ENCODE results near the gene ATP9A.

DNA sequence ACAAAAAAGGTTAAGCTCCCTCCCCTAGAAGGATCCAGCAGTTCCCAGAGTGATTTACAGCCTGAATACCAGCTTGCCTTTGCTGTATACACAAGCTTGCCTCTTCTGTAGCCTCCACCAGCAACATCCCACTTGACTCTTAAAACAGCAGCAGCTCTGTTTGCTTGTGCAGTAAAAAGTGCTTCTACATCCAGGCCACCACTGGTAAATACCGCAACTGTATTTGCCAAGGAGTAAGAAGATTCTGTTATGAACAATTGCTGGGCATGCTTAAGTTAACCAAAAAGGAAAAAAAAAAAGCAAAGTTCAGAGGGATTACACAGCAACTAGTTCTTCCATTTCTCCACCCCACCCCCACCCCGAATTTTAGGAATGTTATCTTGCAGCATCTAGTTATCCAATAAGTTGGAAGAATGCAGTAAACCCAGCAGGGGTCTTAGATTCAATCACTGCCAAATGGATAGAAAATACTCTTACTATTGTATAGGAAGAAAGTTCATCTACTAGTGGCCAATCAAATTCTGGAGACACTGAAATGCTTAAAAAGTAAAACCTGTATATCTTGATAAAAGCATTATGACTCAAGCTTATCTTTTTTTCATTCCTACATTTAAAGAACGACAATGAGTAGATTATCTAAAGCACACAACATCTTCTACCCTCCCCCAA, 29.3 kb upstream of the ATP9A start:
- TF ChIP-seq, protein P1, sequence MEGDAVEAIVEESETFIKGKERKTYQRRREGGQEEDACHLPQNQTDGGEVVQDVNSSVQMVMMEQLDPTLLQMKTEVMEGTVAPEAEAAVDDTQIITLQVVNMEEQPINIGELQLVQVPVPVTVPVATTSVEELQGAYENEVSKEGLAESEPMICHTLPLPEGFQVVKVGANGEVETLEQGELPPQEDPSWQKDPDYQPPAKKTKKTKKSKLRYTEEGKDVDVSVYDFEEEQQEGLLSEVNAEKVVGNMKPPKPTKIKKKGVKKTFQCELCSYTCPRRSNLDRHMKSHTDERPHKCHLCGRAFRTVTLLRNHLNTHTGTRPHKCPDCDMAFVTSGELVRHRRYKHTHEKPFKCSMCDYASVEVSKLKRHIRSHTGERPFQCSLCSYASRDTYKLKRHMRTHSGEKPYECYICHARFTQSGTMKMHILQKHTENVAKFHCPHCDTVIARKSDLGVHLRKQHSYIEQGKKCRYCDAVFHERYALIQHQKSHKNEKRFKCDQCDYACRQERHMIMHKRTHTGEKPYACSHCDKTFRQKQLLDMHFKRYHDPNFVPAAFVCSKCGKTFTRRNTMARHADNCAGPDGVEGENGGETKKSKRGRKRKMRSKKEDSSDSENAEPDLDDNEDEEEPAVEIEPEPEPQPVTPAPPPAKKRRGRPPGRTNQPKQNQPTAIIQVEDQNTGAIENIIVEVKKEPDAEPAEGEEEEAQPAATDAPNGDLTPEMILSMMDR (IDR thresholded peaks at IDR 0.05) = no peak
- TF ChIP-seq POLR2A (IDR thresholded peaks at IDR 0.05) = no peak
